Peyer's patch (tissue), 4 donors: ENCODE results near the gene LAD1. TPM values are rescaled to one million over a fixed set of nuclear protein-coding genes. Genes with fewer than 3 reads are reported as not detected.

Experiments
- DNase-seq, 3 donors: peaks; one replicate each; pipeline ENCODE4 v3.0.0-alpha.2; 2017 to 2019
- H3K27ac ChIP-seq, 4 donors: fragments of 200-600 bp; sonication (generic); one replicate each; pipeline ENCODE4 v1.5.1; 2016 to 2019
- H3K27me3 ChIP-seq, 2 donors: fragments of 200-600 bp; sonication (generic); one replicate each; pipeline ENCODE4 v1.5.1; 2019
- H3K36me3 ChIP-seq, 3 donors: fragments of 200-600 bp; sonication (generic); one replicate each; pipeline ENCODE4 v1.5.1; 2016 to 2019
- H3K4me1 ChIP-seq, 4 donors: fragments of 200-600 bp; sonication (generic); one replicate each; pipeline ENCODE4 v1.5.1; 2016 to 2019
- H3K4me3 ChIP-seq, 4 donors: fragments of 200-600 bp; sonication (generic); 1 replicate in 3 of 4; 2 replicates in 1 of 4; pipeline ENCODE4 v1.5.1; 2016 to 2019; ENCODE audit warnings: mild to moderate bottlenecking in 1 of 4
- H3K9me3 ChIP-seq, 4 donors: fragments of 200-600 bp; sonication (generic); one replicate each; pipeline ENCODE4 v1.5.1; 2016 to 2019; ENCODE audit warnings: mild to moderate bottlenecking in 1 of 4
- POLR2A ChIP-seq, 2 donors: fragments of 450-650 bp; IDR thresholded peaks; one replicate each; pipeline ENCODE4 v1.5.1; 2017; ENCODE audit warnings: antibody characterized with exemption in 2 of 2, mild to moderate bottlenecking in 2 of 2, moderate library complexity in 2 of 2
- total RNA-seq, 4 donors: library from RNA; depleted of rRNA; stranded (reverse); fragments of >200 nt; gene quantifications; one replicate each; pipeline ENCODE4 v1.1.0, GENCODE V29; 2016
- TF ChIP-seq, protein P1 (sequence below), 6 experiments: fragments of 450-650 bp in 4 of 6; fragments of 200-600 bp in 2 of 6; sonication (generic) in 1 of 6; IDR thresholded peaks; one replicate each; pipeline ENCODE4 v1.5.1; 2017 to 2019; ENCODE audit warnings: antibody characterized with exemption in 6 of 6, mild to moderate bottlenecking in 3 of 6, moderate library complexity in 1 of 6

The LAD1 gene
- total RNA-seq, 4 donors from 2014 or later: 106 to 224 (median 192) TPM

DNA sequence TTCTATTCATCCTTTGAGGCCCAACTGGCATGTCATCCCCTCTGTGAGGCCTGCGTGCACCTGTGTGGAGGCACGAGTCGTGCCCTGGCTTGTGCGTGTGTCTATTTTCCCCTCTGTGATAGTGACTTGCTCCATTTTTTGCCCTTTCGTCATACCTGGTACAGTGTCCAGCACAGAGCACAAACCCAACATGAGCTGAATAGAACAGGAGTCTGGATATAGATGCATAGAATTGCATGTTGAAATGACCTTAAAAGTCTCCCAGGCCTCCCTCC, 54.1 kb downstream of the LAD1 start:
- TF ChIP-seq POLR2A (IDR thresholded peaks at IDR 0.05): no peak
- TF ChIP-seq, protein P1, sequence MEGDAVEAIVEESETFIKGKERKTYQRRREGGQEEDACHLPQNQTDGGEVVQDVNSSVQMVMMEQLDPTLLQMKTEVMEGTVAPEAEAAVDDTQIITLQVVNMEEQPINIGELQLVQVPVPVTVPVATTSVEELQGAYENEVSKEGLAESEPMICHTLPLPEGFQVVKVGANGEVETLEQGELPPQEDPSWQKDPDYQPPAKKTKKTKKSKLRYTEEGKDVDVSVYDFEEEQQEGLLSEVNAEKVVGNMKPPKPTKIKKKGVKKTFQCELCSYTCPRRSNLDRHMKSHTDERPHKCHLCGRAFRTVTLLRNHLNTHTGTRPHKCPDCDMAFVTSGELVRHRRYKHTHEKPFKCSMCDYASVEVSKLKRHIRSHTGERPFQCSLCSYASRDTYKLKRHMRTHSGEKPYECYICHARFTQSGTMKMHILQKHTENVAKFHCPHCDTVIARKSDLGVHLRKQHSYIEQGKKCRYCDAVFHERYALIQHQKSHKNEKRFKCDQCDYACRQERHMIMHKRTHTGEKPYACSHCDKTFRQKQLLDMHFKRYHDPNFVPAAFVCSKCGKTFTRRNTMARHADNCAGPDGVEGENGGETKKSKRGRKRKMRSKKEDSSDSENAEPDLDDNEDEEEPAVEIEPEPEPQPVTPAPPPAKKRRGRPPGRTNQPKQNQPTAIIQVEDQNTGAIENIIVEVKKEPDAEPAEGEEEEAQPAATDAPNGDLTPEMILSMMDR (IDR thresholded peaks at IDR 0.05): no peak
- no peaks in the 10 kb centered on the region for H3K9me3 ChIP-seq
- no peak overlapping the region for H3K4me3 ChIP-seq
- no peaks in the 10 kb centered on the region for H3K36me3 ChIP-seq
- DNase-seq: no peak
- H3K27me3 ChIP-seq: no peaks in the 10 kb centered on the region
- no peaks in the 10 kb centered on the region for H3K4me1 ChIP-seq
- no peak overlapping the region for H3K27ac ChIP-seq

DNA sequence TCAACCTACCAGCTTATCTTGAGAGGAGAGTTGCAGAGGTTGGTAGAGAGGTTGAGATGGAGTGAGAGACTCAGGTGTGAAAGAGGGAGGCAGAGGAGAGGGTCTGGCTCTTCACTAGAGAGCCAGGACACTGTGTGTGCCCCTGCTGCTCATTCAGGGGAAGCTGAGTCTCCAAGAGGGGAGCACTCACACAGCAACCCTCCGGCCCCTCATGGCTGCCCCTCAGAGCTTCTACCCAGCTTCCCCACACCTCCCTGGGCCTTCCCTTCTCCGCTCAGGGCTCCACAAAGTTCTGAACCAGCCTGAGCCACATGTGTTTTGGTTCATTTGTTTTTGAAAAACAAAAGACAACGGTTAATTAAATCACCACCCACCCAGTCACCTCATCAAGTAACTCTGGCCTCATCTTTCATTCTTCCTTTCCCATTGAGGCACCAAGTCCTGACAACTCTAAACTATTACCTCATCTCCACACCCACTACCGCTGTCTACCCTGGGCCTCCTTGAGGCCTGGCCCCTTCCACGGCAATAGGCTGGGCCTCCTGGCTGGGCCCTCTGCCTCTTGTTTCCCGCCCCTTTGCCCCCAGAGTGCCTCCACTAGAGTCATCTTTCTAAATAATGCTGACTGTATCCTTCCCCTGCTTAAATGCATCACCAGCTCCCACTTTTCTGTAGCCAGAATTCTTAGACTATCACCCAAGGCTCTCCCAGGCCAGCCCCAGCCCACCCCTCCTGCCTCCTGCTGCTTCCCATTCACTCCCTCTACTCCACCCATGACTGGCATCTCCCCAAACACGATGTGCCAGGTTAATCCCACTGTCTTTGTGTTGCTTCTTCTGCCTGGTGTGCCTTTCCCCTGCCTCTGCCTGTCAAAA, 54.7 kb downstream of the LAD1 start:
- TF ChIP-seq POLR2A (IDR thresholded peaks at IDR 0.05): no peak
- TF ChIP-seq, protein P1 (IDR thresholded peaks at IDR 0.05): no peak
- H3K27ac ChIP-seq: no peak overlapping the region
- no peaks in the 10 kb centered on the region for H3K36me3 ChIP-seq
- H3K4me3 ChIP-seq: no peak overlapping the region
- no peaks in the 10 kb centered on the region for H3K9me3 ChIP-seq
- H3K4me1 ChIP-seq: no peaks in the 10 kb centered on the region
- H3K27me3 ChIP-seq: no peaks in the 10 kb centered on the region
- peak in 1 of 3 donors; percentile 23 for DNase-seq

DNA sequence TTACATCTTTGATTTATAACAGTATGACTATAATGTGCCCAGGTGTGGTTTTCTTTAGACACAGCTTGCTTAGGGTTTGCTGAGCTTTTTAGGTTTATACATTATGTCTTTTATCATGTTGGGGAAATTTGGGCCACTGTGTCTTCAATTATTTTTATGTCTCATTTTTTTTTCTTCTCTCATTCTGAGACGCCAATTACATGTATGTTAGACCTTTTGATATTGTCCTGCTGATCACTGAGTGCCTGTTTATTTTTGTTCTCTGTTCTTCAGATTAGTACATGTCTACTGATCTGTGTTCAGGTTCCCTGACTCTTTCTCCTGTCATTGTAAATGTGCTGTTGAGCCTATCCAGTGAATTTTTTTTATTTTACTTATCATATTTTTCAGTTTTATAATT, 57.7 kb downstream of the LAD1 start:
- Histone ChIP-seq H3K4me1 (no peaks in the 10 kb centered on the region), H3K9me3 (no peaks in the 10 kb centered on the region), H3K36me3 (no peaks in the 10 kb centered on the region), H3K27me3 (no peaks in the 10 kb centered on the region), H3K4me3 (no peak overlapping the region), H3K27ac (no peak overlapping the region)
- no peak for TF ChIP-seq POLR2A (IDR thresholded peaks at IDR 0.05)
- TF ChIP-seq, protein P1 (IDR thresholded peaks at IDR 0.05): no peak
- DNase-seq: no peak

DNA sequence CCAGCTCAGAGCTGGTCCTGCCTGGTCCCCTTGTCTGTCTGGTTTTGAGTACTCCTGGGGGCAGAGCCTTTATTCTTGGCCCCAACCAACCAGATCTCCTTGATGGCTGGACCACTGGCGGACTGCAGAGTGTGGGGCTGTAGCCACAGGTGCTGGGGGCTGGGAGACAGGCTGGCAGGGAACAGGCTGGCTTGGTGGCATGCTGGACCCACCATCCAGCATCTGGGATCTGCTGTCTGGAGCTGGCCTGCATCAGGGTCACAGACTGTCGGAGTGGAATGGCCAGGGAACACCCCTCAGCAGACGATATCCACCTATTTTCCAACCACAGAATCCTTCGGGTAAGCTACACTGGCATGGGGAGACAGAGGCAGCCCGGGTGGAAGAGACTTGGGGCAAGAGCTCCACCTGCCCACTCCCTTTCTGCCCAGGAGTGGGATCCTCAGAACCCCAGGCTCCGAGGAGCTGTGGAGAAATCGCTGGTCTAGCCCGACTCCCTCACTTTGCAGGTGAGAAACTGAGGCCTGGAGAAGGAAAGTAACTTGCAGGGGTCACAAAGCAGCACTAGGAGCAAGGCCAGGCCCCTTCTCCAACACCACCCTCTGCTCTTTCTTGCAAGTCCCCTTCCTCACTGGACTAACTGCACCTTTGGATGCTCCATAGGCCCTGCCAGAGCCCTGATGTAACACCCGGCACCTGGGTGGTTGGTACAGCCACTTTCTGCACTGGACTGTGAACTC, 62.2 kb downstream of the LAD1 start:
- no peak overlapping the region for H3K27ac ChIP-seq
- TF ChIP-seq, protein P1 (IDR thresholded peaks at IDR 0.05): no peak
- TF ChIP-seq POLR2A (IDR thresholded peaks at IDR 0.05): no peak
- no peaks in the 10 kb centered on the region for H3K4me1 ChIP-seq
- no peaks in the 10 kb centered on the region for H3K27me3 ChIP-seq
- DNase-seq: peak in 1 of 3 donors; percentile 33
- no peaks in the 10 kb centered on the region for H3K36me3 ChIP-seq
- H3K9me3 ChIP-seq: no peaks in the 10 kb centered on the region
- H3K4me3 ChIP-seq: no peak overlapping the region

DNA sequence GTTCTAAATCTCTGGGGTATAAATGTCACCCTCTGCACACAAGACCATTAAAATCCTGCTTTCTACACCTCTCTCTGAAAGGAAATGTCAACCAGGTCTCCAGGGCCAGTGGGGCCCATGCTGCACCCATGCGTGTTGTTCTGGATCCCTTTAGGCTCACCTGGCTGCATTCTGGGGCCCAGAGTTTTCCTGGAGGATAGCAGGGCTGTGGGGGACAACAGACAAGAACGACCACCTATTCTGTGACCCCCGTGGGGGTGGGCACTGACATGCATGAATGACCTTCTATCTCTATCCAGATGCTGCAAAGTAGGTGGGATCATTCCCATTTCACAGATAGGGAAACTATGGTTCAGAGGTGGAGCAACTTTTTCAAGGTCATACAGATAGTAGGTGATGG, 63.2 kb downstream of the LAD1 start:
- Histone ChIP-seq H3K4me1 (no peaks in the 10 kb centered on the region), H3K27ac (no peak overlapping the region), H3K27me3 (no peaks in the 10 kb centered on the region), H3K4me3 (no peak overlapping the region), H3K9me3 (no peaks in the 10 kb centered on the region), H3K36me3 (no peaks in the 10 kb centered on the region)
- TF ChIP-seq, protein P1 (IDR thresholded peaks at IDR 0.05): no peak
- DNase-seq: peak in 1 of 3 donors; percentile 6
